Mucosa of gallbladder (tissue), 1 donor: ENCODE results near the gene MCF2L2. TPM values are rescaled to one million over a fixed set of nuclear protein-coding genes. Genes with fewer than 3 reads are reported as not detected.

Experiments used
- total RNA-seq: library from RNA; stranded (reverse); gene quantifications from one replicate; pipeline ENCODE4 v1.2.1, GENCODE V29; 2021
- donor health status: DM: no; HTN: no; CAD: no.

Gene MCF2L2
- total RNA-seq, 1 donor from 2014 or later: 1.8 TPM

Other genes starting within 250 kb of the MCF2L2 start
- gene B3GNT5, start 175.4 kb downstream of the MCF2L2 start, total RNA-seq: 27.1 TPM
- 3.7 TPM for gene KLHL6, start 127.1 kb upstream of the MCF2L2 start, total RNA-seq
- 106 TPM for gene KLHL24, start 207.0 kb upstream of the MCF2L2 start, total RNA-seq